Neural progenitor cell (in vitro differentiated cells): ENCODE results near the gene TOLLIP. TPM values are rescaled to one million over a fixed set of nuclear protein-coding genes. Genes with fewer than 3 reads are reported as not detected.
A peak's percentile ranks its signal among the peaks of the same experiment; 100 is the strongest.

Experiments
- DNase-seq: peaks from one replicate; pipeline ENCODE4 v3.0.0-alpha.2; 2016; ENCODE audit warnings: low spot score
- H2AFZ ChIP-seq: fragments of 200-600 bp; sonication (generic); replicated peaks from 2 replicates; pipeline ENCODE4 v1.6.1; 2016; ENCODE audit warnings: antibody characterized with exemption
- H3F3A ChIP-seq: fragments of 200-600 bp; sonication (generic); 2 replicates; pipeline ENCODE4 v1.6.1; 2016; ENCODE audit warnings: antibody characterized with exemption, low read depth
- H3K27ac ChIP-seq: fragments of 200-600 bp; sonication (generic); 2 replicates; pipeline ENCODE4 v1.5.1; 2016; ENCODE audit warnings: mild to moderate bottlenecking
- H3K27me3 ChIP-seq: fragments of 200-600 bp; sonication (generic); 2 replicates; pipeline ENCODE4 v1.6.1; 2016; ENCODE audit warnings: mild to moderate bottlenecking, moderate library complexity
- H3K36me3 ChIP-seq: fragments of 200-600 bp; sonication (generic); 2 replicates; pipeline ENCODE4 v1.5.1; 2016
- H3K4me1 ChIP-seq: fragments of 200-600 bp; sonication (generic); 2 replicates; pipeline ENCODE4 v1.6.1; 2016; ENCODE audit warnings: mixed run types
- H3K4me2 ChIP-seq: fragments of 200-600 bp; sonication (generic); 2 replicates; pipeline ENCODE4 v1.6.1; 2016
- H3K4me3 ChIP-seq: fragments of 200-600 bp; sonication (generic); 2 replicates; pipeline ENCODE4 v1.5.1; 2016
- H3K79me2 ChIP-seq: fragments of 200-600 bp; sonication (generic); 2 replicates; pipeline ENCODE4 v1.6.1; 2016; ENCODE audit warnings: low read depth
- H3K9ac ChIP-seq: fragments of 200-600 bp; sonication (generic); 2 replicates; pipeline ENCODE4 v1.6.1; 2016
- H3K9me3 ChIP-seq: fragments of 200-600 bp; sonication (generic); 2 replicates; pipeline ENCODE4 v1.5.1; 2016; ENCODE audit warnings: low read depth
- H4K20me1 ChIP-seq: fragments of 200-600 bp; sonication (generic); 2 replicates; pipeline ENCODE4 v1.6.1; 2016; ENCODE audit warnings: low read depth
- H3K27ac Mint-ChIP-seq: 3 replicates; pipeline ENCODE4 v1.8.0; 2021; ENCODE audit warnings: mixed read lengths
- H3K27me3 Mint-ChIP-seq: 2 replicates; pipeline ENCODE4 v1.8.0; 2022; ENCODE audit warnings: low read depth, mild to moderate bottlenecking, inconsistent platforms, moderate library complexity, mixed read lengths; ENCODE audit not compliant: insufficient read depth
- H3K36me3 Mint-ChIP-seq: 3 replicates; pipeline ENCODE4 v1.8.0; 2021; ENCODE audit warnings: mixed read lengths
- H3K4me1 Mint-ChIP-seq: 3 replicates; pipeline ENCODE4 v1.8.0; 2021; ENCODE audit warnings: mixed read lengths
- H3K4me3 Mint-ChIP-seq: 3 replicates; pipeline ENCODE4 v1.8.0; 2021; ENCODE audit warnings: mild to moderate bottlenecking, moderate library complexity, mixed read lengths
- H3K9me3 Mint-ChIP-seq: 3 replicates; pipeline ENCODE4 v1.8.0; 2020; ENCODE audit warnings: mixed read lengths
- CTCF ChIP-seq: fragments of 200-600 bp; sonication (generic); IDR thresholded peaks from 2 replicates; pipeline ENCODE4 v1.5.1; 2017; ENCODE audit warnings: antibody characterized with exemption, mild to moderate bottlenecking
- EZH2 ChIP-seq: fragments of 200-600 bp; sonication (generic); IDR thresholded peaks from 2 replicates; pipeline ENCODE4 v1.6.1; 2017; ENCODE audit warnings: antibody characterized with exemption, mild to moderate bottlenecking, moderate library complexity
- EZH2phosphoT487 ChIP-seq: fragments of 200-600 bp; sonication (generic); IDR thresholded peaks from 2 replicates; pipeline ENCODE4 v1.6.1; 2017; ENCODE audit warnings: antibody characterized with exemption
- total RNA-seq: library from RNA; depleted of rRNA; stranded (reverse); fragments of >200 nt; gene quantifications from 2 replicates; pipeline ENCODE4 v1.2.3, GENCODE V29; 2015; ENCODE audit warnings: low replicate concordance

Gene TOLLIP
- total RNA-seq, 1 donor from 2014 or later, result 8.5 TPM

- H3K4me1 ChIP-seq, result peaks cover 7% of the 10 kb centered on the region
- peaks cover 21% of the 10 kb centered on the region for H3K9me3 Mint-ChIP-seq
- H3K79me2 ChIP-seq, result no peaks in the 10 kb centered on the region
- no peaks in the 10 kb centered on the region for H3K36me3 Mint-ChIP-seq
- H3K27me3 Mint-ChIP-seq, result peaks cover 20% of the 10 kb centered on the region
- H3K9ac ChIP-seq, result no peak overlapping the region
- H3K27ac ChIP-seq, result no peak overlapping the region
- H4K20me1 ChIP-seq, result peaks cover 4% of the 10 kb centered on the region
- H3K4me1 Mint-ChIP-seq, result peaks cover 11% of the 10 kb centered on the region
- no peak for DNase-seq
- no peak overlapping the region for H2AFZ ChIP-seq
- peak overlapping the region; percentile 84 for H3K4me3 Mint-ChIP-seq
- H3K4me2 ChIP-seq, result peak overlapping the region; percentile 88
- no peak for TF ChIP-seq CTCF
- no peak for TF ChIP-seq EZH2phosphoT487
- TF ChIP-seq EZH2, result no peak
- peaks cover 37% of the 10 kb centered on the region for H3F3A ChIP-seq
- peak overlapping the region; percentile 52 for H3K4me3 ChIP-seq
- no peak overlapping the region for H3K27ac Mint-ChIP-seq
- H3K27me3 ChIP-seq, result peaks cover 69% of the 10 kb centered on the region
- H3K36me3 ChIP-seq, result no peaks in the 10 kb centered on the region
- H3K9me3 ChIP-seq, result no peaks in the 10 kb centered on the region
These were observed 25.9 kb upstream of the TOLLIP start for GRCh38 chr11:1335264-1335810.

GRCh38 chr11:1333860-1334259 is 24.4 kb upstream of the TOLLIP start:
- Histone ChIP-seq H3K36me3 (no peaks in the 10 kb centered on the region), H3K27me3 (peaks cover 54% of the 10 kb centered on the region), H3K4me2 (no peak overlapping the region), H2AFZ (no peak overlapping the region), H3K9ac (no peak overlapping the region), H3K4me1 (peaks cover 7% of the 10 kb centered on the region), H3K9me3 (no peaks in the 10 kb centered on the region), H3K79me2 (no peaks in the 10 kb centered on the region), H3F3A (peaks cover 33% of the 10 kb centered on the region), H3K27ac (no peak overlapping the region), H4K20me1 (peaks cover under 1% of the 10 kb centered on the region), H3K4me3 (no peak overlapping the region)
- Mint-ChIP-seq H3K4me3 (no peak overlapping the region), H3K27me3 (peaks cover 20% of the 10 kb centered on the region), H3K27ac (no peak overlapping the region), H3K9me3 (peaks cover 21% of the 10 kb centered on the region), H3K4me1 (peaks cover 11% of the 10 kb centered on the region), H3K36me3 (no peaks in the 10 kb centered on the region)
- DNase-seq, result no peak
- TF ChIP-seq CTCF (no peak), EZH2phosphoT487 (no peak), EZH2 (no peak)

GRCh38 chr11:1333091-1333772 is 23.8 kb upstream of the TOLLIP start:
- no peak overlapping the region for H3K4me3 Mint-ChIP-seq
- TF ChIP-seq EZH2 (no peak), CTCF (no peak), EZH2phosphoT487 (no peak)
- peaks cover 17% of the 10 kb centered on the region for H3K27me3 Mint-ChIP-seq
- DNase-seq, result no peak
- Histone ChIP-seq H4K20me1 (no peaks in the 10 kb centered on the region), H3K36me3 (no peaks in the 10 kb centered on the region), H3K79me2 (no peaks in the 10 kb centered on the region), H3K9ac (no peak overlapping the region), H3K27ac (no peak overlapping the region), H3K4me1 (peaks cover 7% of the 10 kb centered on the region), H3K4me3 (no peak overlapping the region), H3K9me3 (peaks cover under 1% of the 10 kb centered on the region), H3K4me2 (no peak overlapping the region), H2AFZ (no peak overlapping the region), H3F3A (peaks cover 26% of the 10 kb centered on the region), H3K27me3 (peaks cover 48% of the 10 kb centered on the region)
- H3K27ac Mint-ChIP-seq, result no peak overlapping the region
- H3K4me1 Mint-ChIP-seq, result peaks cover 11% of the 10 kb centered on the region
- H3K9me3 Mint-ChIP-seq, result peaks cover 25% of the 10 kb centered on the region
- H3K36me3 Mint-ChIP-seq, result no peaks in the 10 kb centered on the region
